CD4-positive, alpha-beta T cell treated with Interferon gamma for 1 hour (primary cell): ENCODE results near the gene CDK14.

Experiments
- DNase-seq: peaks from one replicate; pipeline ENCODE4 v3.0.0-alpha.2; 2020

Gene CDK14

DNA sequence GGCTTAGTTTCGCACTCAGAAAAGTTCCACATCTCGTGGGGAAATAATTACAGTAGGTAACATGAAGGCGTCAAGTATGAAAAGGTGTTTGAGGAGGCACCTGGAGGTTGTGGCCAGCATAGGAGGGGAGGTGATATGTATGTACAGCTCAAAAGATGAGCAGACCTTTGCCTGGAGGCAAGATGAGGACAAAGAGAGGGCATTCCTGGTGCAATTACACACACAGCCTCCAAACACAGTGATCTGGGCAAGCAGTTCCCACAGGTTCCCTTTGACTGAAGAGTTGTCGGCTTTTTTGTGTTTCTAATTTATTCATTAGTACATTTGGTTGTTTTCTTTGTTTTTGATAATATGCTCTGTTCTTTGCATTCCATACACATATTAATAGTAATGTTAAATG, 46.9 kb downstream of the CDK14 start:
- DNase-seq = no peak

DNA sequence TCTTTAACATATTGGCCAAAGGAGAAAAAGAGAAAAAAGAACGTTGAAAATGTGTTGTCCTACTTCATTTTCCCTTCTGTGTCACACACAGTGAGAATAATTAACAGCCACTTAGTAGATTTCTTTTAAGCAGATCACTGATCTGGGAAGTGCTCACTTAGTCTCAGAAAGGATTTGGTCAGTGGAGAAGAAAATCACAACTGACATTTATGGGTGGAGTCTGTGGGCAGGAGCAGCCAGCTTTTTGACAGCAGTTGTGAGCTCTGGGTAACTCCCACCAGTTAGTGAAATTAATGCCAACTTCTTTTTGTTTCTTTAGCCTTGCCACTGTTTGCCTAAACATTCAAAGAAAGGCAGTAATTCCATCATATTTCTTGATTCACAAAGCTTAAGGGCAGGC, 49.7 kb downstream of the CDK14 start:
- no peak for DNase-seq

DNA sequence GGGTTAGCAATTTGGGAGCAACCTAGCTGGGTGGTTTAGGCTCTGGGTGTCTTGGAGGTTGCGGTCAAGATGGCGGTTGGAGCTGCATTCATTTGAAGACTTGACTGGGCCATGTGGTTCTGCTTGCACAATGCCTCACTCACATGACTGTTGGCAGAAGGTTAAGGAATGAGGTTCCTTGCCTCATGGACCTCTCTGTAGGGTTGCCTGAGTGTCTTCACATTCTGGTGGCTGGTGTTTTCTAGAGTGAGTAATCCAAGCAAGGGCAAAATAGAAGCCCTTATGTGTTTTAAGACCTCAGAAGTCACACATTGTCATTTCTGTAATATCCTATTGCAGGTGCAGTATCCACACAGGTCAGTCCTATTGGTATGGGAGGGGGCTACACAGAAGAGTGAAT, 52.0 kb downstream of the CDK14 start:
- DNase-seq = no peak

DNA sequence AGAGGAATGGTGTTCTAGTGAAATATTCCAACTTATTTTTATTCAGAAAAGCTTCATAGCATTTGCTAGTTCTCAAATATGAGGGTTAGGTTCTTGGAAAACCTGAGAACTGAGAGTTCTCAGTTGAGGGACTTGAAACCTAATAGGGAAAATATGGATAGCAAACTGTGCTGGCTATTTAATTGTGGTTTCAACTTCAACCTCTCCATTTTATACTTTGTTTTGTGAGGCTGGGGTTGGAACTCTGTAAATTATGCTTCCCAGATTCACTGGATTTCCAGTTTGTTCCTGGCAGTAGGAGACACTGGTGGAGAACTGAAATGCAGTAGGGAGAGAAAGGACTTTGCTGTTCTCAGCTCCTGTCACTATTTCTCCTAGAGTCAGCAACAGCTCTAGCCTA, 52.7 kb downstream of the CDK14 start:
- DNase-seq = no peak

DNA sequence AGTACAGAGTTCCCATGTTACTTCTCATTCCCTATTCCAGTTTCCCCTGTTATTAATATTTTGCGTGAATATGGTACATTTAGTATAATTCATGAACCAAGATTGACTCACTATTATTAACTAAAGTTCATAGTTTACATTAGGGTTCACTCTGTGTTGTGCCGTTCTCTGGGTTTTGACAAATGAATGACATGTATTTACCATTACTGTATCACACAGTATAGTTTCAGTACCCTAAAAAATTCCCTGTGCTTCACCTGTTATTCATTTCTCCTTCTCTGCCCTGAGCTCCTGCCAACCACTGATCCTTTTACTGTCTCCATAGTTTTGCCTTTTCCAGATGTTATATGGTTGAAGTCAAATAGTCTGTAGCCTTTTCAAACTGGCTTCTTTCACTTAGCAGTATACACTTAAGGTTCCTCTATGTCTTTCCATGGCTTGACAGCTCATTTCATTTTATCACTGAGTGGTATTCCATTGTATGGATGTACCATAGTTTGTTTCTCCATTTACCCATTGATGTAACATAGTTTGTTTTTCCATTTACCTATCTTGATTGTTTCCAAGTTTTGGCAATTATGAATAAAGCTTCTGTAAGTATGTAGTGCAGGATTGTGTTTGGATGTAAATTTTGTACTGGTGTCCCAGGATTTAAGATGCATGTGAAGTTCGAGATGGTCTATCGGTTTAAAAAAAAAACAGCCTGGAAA, 58.8 kb downstream of the CDK14 start:
- DNase-seq = no peak

DNA sequence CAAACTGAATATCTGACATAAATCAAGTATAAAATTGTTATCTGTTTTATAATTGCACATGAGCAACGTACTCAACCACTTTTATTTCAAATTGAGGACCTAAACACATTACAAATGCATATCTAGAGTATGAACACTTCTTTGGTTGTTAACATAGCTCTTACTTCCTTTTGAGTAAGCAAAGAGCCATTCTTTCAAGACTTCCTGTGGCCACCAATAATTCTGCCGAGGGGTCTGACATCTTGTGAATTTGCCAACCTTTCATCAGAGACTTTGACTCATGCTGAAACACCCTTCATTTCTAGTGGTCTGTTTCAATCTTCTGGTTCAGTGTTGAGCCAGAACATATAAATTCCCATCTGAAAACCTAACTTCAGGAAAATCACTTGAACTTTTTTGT, 59.4 kb downstream of the CDK14 start:
- DNase-seq = no peak

DNA sequence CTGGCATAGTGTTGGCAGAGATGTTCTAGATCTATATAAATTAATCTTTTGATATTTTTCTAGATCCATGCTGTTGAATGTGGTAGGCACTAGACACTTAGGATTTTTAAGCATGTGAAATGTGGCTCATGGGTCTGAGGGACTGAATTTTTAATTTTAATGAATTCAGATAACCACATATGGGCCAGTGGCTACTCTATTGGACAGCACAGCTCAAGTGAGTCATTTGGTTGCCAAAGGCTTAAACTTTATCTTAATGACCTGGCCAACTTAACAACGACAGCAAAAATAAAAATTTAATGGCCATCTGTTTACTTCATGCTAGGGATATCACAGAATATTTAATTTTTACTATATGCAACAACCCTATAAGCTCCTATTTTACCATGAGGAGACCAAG, 61.4 kb downstream of the CDK14 start:
- no peak for DNase-seq

DNA sequence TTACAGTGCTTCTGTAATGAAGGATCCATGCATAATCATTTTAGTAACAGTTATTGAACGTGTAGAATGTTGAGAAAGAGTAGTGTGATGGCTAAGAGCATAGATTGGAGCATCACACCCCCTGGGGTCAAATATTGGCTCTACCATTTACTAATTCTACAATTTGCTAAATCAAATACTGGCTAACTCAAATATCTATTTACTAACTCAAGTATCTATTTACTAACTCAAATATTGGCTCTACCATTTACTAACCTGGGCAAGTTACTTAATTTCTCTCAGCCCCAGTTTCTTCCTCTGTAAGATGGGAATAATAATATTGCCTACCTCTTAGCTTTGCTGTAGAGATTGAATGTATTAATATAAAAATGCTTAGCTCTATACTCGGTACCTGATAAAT, 64.0 kb downstream of the CDK14 start:
- no peak for DNase-seq

DNA sequence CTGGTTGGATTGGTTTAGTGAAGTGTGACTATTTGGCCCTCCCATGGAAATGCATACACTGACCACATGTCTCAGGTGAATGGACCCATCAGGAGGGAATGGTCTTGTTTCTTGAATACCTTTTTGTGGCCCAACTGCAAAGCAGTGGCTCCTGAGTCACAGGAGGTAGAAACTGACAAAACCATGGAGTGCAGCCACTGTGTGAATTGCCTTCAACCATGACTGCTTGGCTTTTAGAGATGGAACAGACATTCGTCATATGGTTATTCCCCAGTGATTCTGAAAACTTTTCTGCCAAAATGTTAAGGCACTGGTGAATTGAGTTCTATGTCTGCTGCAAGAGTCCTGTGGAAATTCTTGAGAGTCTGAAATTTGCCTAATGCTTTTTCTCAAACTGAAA, 64.7 kb downstream of the CDK14 start:
- no peak for DNase-seq

DNA sequence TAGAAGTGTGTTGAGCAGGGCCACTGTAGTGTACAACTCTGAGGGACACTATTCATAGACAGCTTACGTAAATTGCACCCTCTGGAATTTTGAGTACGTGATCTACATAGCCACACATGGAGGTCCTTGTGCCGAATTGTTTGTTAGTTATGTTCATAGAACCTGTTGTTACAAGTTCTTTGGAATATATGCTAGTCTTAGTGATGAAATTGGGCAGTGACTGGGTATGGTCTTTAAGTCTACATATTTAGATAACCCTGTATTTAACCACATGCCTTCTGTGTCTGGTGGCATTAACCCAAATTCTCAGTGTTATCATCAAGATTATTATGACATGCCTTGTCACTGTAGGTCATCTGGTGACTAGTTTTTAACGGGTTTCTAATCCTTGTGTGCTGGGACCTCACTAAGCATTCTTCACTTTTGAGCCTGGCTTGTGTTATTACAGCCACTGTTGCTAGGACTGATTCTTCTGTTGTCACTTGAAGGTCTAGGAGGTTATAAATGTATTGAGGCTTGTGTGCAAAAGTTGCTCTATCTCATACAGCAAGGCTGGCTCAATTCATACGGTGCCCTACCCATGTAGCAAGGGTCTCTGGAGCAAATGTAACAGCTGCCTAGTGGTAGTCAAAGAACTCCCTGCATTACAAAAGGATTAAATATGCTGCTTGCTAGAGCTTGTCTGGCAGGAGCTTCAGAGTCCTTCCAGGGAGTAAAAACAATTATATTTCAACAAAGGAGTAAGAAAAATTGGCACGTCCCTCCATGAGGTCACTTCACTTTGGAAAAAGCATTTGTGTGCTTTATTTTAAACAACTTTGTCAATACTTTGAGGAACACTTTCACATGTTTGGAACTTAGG, 65.4 kb downstream of the CDK14 start:
- DNase-seq = no peak

DNA sequence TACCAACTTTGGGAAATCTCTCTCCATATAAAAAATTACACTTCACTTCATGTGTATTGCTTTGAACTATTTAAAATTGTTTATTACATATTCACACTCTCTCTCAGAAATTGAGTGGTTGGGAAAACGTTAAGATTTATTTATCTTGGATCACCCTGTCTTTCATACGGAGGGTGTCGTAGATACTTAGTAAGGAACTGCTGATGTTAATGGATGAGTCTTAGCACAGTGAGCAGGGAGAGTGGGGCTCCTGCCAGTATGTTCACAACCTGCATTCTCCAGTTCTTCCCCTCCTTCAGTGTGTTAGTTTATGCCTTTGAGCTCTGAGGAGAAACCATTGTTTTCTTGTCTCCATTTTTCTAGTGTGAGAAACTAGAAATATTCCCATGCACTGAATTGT, 67.1 kb downstream of the CDK14 start:
- DNase-seq = no peak

DNA sequence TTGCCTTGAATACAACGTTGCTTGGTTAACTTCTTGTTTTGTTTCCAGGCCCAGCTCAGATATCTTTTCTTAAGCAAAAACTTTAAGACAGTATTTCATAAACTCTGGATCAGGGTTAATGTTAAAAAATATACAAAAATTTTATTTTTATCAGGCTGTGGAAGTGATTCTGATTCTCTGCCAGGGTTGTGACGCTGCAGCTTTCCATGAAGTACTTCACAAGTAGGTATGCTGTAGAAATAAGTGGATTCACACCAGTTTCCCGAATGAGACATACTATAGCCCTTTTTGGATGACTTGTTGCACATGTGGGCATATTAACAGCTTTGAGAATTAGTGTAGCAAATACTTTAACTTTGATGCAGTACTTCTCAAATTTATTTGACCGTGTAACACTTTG, 70.1 kb downstream of the CDK14 start:
- DNase-seq = no peak

DNA sequence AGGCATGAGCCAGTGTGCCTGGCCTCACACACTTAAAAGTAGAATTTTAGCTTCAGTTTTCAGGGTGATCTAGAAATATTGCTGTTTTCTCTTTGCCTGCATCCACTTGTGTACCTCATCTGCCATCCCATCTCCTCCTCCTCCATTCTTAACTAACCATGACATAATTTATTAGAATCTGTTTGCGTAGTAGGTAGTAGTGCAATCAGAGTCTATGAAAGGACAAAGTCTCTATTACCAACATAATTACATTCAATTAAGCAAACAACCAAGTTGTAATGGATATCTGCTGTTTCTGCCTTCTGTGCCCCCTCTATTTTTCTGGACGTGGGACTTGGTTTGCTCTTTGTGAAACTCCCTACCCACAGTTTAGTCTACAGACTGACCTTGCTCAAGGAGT, 72.9 kb downstream of the CDK14 start:
- no peak for DNase-seq

DNA sequence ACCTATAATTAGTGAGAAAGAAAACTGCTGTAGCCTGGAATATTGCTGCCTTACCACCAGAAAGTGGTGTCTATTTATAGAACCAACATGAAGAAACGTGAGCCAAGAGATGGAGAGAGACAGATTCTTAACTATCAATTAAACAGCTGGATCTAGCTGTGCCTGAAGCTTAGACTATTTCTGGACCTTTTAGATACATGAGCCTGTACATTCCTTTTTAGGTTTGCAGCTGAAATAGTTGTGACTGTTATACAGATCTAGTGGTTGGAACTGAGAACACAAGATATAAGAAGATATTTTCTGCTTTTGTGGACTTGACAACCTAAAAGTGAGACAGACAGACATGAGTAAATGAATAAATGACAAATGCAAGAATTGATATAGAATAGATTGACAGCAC, 73.4 kb downstream of the CDK14 start:
- DNase-seq = no peak

DNA sequence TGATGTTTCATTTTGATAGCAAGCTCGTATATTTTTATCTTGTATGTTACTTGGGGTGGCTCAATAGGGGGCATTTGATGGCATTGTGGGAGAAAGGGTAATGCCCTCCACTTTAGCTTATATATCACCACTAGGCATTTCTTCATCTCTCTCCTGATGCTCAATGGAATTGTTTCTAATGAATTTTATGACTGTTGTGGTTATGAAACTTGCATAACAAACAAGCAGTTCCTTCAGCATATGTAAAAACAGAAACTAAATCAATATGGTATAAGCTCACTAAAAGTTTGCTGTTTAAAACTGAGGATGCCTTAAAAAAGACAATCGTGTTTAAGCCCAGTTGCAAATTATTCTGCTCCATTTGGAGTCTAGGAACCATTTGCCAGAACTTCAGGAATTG, 75.5 kb downstream of the CDK14 start:
- DNase-seq = no peak

DNA sequence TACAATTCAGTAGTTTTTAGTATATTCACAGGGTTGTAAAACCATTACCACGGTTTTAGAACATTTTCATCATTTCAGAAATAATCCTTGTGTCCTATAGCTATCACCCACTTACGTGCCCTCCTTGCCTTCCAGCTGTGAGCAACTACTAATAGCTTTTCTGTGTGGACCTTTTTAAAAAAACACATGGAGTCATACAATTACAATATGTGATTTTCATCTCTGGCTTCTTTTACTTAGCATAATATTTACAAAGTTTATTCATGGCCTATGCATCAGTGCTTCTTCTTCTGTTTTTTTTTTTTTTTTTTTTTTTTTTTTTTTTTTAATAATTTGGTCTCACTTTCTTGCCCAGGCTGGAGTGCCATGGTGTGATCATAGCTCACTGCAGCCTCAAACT, 76.1 kb downstream of the CDK14 start:
- no peak for DNase-seq

DNA sequence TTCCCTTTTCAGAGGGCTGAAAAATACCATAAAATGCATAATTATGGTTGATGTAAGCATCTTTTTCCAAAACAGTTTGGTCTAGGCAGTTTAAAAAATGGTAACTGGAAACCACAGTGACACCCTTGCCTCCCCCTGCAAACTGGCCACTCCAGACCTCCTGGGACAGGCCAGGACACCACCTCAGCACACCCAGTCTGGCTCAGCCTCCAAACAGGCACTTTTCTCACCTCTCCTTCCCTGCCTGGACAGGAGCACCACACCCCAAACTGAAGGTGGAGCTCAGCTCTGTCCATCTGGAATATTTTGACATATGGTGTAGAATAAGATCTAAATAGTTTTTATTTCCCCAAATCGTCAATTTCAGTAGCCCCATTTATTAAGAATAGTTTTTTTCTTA, 78.5 kb downstream of the CDK14 start:
- no peak for DNase-seq

DNA sequence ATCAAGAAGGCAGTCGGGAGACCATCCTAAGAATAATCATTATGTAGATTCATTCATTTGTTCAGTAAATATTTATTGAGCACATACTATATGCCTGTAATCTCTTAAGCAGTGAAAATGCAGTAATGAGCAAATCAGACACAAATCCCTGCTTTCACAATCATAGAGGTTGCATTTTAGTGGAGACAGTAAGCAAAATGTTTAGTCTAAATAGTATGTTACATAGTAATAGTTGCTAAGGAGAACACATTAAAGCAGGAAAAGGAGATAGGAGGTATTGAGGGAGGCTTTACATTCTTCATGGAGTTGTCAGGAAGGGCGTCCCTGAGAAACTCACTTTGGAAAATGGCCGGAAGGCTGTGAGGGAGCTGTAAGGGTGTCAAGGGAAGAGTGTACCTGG, 79.9 kb downstream of the CDK14 start:
- no peak for DNase-seq

DNA sequence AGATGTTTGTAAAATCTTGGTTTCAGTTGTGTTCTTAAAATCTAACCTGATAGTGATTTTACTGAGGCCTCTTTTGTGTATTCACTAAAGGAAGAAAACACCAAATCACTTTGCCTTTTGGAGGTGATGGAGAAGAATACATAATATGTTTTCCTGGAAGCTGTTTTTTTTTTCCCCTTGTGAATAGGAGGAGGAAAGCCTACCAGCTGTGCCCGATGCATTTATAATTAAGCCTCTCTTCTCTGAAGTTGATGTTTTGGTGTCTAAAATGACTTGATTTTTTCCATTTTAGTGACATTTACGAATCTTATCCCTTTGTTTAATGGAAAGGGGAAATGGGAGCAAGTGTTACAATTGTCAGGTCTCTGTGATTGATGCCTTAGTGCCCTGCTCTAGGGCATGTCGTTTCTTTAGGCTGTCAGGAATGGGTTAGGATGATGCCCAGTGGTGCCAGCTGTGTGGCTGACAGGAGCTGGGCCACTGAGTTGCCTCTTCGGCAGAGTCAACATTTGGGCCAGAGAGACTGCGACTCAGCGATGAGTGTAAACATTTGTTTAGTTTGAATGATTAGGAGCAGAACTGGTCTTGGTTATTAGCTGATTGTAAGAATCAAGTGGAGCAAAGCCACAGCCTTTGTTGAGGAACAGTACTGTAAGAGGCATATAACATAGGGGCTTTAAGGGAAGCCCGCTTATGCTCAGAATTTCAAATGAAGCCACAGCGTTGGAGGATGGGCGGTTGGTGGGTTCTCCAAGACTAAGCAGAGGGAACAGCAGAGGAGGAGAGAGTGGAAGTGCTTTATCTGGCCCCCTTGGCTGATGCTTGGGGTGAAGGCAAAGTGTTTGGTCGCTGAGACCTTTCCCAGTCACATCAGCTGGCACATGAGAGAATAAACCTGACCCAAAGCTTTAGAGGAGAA, 81.6 kb downstream of the CDK14 start:
- DNase-seq = no peak

DNA sequence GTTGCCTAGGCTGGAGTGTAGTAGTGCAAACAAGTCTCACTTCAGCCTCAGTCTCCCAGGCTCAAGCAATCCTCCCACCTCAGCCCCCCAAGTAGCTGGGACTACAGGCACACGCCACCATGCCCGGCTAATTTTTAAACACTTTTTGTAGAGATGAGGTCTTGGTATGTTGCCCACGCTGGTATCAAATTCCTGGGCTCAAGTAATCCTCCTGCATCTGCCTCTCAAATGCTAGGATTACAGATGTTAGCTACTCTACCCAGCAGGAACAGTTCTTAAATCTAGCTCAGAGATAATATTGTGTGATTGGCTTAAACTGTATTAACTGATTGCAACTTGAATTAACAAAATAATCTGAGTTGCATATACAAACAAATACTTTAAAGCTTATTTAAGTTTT, 82.9 kb downstream of the CDK14 start:
- DNase-seq = no peak

DNA sequence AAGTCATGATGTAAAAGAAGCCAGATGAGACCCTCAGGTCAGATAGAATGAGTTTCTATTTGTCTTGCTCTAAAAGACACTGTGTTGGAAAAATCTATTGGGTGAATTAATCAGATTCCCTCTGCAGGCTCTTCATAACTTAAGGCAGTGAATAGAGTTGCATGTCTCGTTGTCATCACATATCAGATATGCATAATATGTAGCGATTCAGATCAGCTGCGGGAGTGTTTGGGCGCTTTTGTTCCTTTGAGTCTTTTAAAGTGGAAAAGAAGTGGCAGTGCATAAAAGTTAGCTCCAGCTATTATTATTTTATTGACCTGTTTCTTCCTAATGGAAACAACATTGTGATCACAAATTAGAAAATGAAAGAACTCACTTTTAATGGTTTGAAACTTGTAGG, 84.4 kb downstream of the CDK14 start:
- no peak for DNase-seq

DNA sequence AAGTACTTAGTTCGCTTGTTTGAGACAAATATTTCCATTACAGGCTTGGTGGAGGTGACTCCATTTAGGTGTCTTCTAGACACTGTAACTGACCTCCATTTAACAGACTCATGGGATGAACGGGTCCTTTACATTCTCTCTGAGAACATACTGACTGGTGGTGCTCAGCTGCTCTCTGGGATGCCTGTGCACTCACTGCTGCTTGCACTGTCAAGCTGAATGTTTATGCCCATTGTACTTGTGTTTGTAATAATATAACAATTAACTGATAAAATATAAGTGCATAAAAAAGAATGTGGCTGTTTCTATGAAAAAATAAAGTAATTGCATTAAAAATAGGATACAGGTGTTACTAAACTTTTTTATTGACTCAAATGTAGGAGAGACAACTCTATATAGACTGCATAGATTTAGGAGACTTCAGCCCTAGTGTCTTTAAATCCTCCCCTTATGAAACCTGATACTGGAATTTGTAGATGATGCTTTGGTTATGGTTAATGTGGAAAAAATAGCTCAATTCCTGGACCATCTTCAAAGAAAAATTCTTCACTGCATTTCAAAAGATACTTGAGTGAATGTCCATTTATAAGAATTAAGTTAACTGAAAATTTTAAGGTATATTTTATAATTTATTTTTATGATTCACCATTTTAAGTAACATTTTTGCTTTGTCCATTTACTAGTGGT, 85.4 kb downstream of the CDK14 start:
- no peak for DNase-seq

DNA sequence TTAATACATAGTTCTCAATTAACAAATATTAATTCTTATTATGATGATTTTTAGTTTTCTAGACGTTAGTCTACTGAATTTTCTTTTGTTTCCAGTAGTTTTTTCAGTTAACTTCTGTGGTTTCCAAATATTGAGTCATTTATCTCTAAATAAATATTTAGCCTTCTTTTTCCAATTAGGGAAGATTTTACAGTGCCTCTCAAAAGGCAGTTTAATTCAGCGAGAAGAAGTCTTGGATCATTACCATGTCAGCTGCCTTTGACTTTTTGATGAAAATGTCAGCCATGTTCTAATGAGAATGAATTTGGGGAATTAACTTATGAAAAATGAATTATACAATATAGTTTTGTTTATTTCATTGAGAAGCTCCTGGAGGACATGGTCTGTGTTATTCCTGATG, 90.0 kb downstream of the CDK14 start:
- DNase-seq = no peak
